DND-41 (cell line): ENCODE results near the gene EPHB4.
"Not testable (repeated sequence)": the region's sequence is repeated elsewhere in the genome, so short reads cannot be mapped to it uniquely, and the experiment has no call there.

Experiments used
- ATAC-seq: fragments of 200-7000 bp; cut with Tn5 transposase; 3 replicates; pipeline ENCODE4 v1.9.1; 2021; ENCODE audit warnings: low read depth; ENCODE audit not compliant: insufficient read depth
- DNase-seq: peaks from one replicate; pipeline ENCODE4 v3.0.0-alpha.2; 2020
- H2AFZ ChIP-seq: 2 replicates; pipeline ENCODE4 v1.6.0; 2012; ENCODE audit warnings: low read depth, low read length
- H3K27ac ChIP-seq: 2 replicates; pipeline ENCODE4 v1.5.1; 2012; ENCODE audit warnings: low read length, inconsistent platforms
- H3K27me3 ChIP-seq: fragments of 200-600 bp; sonication (generic); 2 replicates; pipeline ENCODE4 v1.6.0; 2012; ENCODE audit warnings: low read length, mild to moderate bottlenecking, inconsistent platforms; ENCODE audit not compliant: insufficient read depth, poor library complexity
- H3K36me3 ChIP-seq: 2 replicates; pipeline ENCODE4 v1.5.1; 2012; ENCODE audit warnings: low read length, inconsistent platforms; ENCODE audit not compliant: insufficient read depth
- H3K4me1 ChIP-seq: 2 replicates; pipeline ENCODE4 v1.5.1; 2012; ENCODE audit warnings: mild to moderate bottlenecking, low read length; ENCODE audit not compliant: insufficient read depth
- H3K4me2 ChIP-seq: 2 replicates; pipeline ENCODE4 v1.6.0; 2012; ENCODE audit warnings: mild to moderate bottlenecking, moderate library complexity, low read length, inconsistent platforms; ENCODE audit not compliant: insufficient read depth
- H3K4me3 ChIP-seq, 2 experiments: fragments of 200-600 bp in 1 of 2; shearing (Covaris generic) in 1 of 2; 2 replicates each; pipeline ENCODE4 v1.5.1; 2012 to 2016; ENCODE audit warnings: inconsistent platforms in 2 of 2, low read length in 2 of 2, mild to moderate bottlenecking in 2 of 2, low read depth in 1 of 2, moderate library complexity in 1 of 2
- H3K79me2 ChIP-seq: 2 replicates; pipeline ENCODE4 v1.6.0; 2012; ENCODE audit warnings: low read length, inconsistent platforms; ENCODE audit not compliant: insufficient read depth
- H3K9ac ChIP-seq: 2 replicates; pipeline ENCODE4 v1.6.0; 2012; ENCODE audit warnings: low read depth, mild to moderate bottlenecking, inconsistent platforms, low read length, moderate library complexity
- H3K9me3 ChIP-seq: 2 replicates; pipeline ENCODE4 v1.5.1; 2012; ENCODE audit warnings: low read length, moderate library complexity, mild to moderate bottlenecking, inconsistent platforms; ENCODE audit not compliant: insufficient read depth, severe bottlenecking
- H4K20me1 ChIP-seq: 2 replicates; pipeline ENCODE4 v1.6.0; 2012; ENCODE audit warnings: low read length; ENCODE audit not compliant: insufficient read depth
- EZH2 ChIP-seq: IDR thresholded peaks from 3 replicates; pipeline ENCODE4 v1.6.1; 2012; ENCODE audit warnings: borderline replicate concordance, low read depth, mild to moderate bottlenecking, moderate library complexity, low read length, inconsistent platforms; ENCODE audit not compliant: severe bottlenecking
- TF ChIP-seq, protein P1 (sequence below): IDR thresholded peaks from 2 replicates; pipeline ENCODE4 v1.5.1; 2012; ENCODE audit warnings: borderline replicate concordance, low read length, moderate library complexity, mild to moderate bottlenecking; ENCODE audit not compliant: poor library complexity, severe bottlenecking; ENCODE audit errors: extremely low read depth

The EPHB4 gene

DNA sequence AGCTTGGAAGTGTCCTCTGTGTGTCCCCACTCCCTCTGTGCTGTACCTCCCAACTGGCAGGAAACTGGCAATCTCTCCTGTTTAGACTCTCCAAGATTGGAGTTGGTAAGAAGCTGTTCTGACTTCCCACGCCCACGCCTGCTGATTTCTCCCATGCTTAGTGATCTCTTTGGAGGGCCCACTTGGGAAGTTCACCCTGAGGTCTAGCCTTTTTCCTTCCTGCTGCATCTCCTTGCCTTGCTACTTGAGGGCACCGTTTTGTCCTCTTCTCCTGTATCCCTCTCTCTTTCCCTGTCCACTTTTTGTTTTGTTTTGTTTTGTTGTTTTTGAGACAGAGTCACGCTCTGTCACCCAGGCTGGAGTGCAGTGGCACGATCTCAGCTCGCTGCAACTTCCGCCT, 58.5 kb downstream of the EPHB4 start:
- no peaks in the 10 kb centered on the region for H4K20me1 ChIP-seq
- no peak for TF ChIP-seq EZH2
- TF ChIP-seq, protein P1, sequence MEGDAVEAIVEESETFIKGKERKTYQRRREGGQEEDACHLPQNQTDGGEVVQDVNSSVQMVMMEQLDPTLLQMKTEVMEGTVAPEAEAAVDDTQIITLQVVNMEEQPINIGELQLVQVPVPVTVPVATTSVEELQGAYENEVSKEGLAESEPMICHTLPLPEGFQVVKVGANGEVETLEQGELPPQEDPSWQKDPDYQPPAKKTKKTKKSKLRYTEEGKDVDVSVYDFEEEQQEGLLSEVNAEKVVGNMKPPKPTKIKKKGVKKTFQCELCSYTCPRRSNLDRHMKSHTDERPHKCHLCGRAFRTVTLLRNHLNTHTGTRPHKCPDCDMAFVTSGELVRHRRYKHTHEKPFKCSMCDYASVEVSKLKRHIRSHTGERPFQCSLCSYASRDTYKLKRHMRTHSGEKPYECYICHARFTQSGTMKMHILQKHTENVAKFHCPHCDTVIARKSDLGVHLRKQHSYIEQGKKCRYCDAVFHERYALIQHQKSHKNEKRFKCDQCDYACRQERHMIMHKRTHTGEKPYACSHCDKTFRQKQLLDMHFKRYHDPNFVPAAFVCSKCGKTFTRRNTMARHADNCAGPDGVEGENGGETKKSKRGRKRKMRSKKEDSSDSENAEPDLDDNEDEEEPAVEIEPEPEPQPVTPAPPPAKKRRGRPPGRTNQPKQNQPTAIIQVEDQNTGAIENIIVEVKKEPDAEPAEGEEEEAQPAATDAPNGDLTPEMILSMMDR, result no peak
- no peaks in the 10 kb centered on the region for H3K79me2 ChIP-seq
- H3K36me3 ChIP-seq, result no peaks in the 10 kb centered on the region
- no peak overlapping the region for H3K9ac ChIP-seq
- no peaks in the 10 kb centered on the region for H3K4me1 ChIP-seq
- H2AFZ ChIP-seq, result no peak overlapping the region
- ATAC-seq, result no peak
- no peaks in the 10 kb centered on the region for H3K9me3 ChIP-seq
- no peak overlapping the region for H3K4me2 ChIP-seq
- no peak for DNase-seq
- H3K27me3 ChIP-seq, result no peaks in the 10 kb centered on the region
- H3K27ac ChIP-seq, result no peak overlapping the region
- no peak overlapping the region for H3K4me3 ChIP-seq

DNA sequence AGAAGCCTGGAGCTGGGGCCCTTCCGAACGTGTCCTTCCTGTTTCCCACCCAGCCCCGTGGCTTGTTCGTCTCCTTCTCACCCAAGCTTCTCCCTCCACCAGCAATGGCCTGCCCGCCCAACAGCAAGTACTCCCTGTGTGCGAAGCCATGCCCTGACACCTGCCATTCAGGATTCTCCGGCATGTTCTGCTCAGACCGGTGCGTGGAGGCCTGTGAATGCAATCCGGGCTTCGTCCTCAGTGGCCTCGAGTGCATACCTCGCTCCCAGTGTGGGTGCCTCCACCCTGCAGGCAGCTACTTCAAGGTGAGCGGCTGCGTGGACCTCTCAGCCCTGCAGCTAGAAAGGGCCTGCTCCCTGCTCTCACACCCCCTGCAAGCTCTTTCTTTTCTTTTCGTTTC, 62.1 kb downstream of the EPHB4 start:
- H3K36me3 ChIP-seq, result no peaks in the 10 kb centered on the region
- H2AFZ ChIP-seq, result no peak overlapping the region
- DNase-seq (no peak), ATAC-seq (no peak)
- H3K27ac ChIP-seq, result no peak overlapping the region
- no peaks in the 10 kb centered on the region for H3K9me3 ChIP-seq
- TF ChIP-seq, protein P1, result no peak
- TF ChIP-seq EZH2, result no peak
- no peaks in the 10 kb centered on the region for H3K4me1 ChIP-seq
- no peak overlapping the region for H3K4me3 ChIP-seq
- H3K9ac ChIP-seq, result no peak overlapping the region
- H4K20me1 ChIP-seq, result no peaks in the 10 kb centered on the region
- peaks cover 3% of the 10 kb centered on the region for H3K27me3 ChIP-seq
- no peak overlapping the region for H3K4me2 ChIP-seq
- H3K79me2 ChIP-seq, result no peaks in the 10 kb centered on the region

DNA sequence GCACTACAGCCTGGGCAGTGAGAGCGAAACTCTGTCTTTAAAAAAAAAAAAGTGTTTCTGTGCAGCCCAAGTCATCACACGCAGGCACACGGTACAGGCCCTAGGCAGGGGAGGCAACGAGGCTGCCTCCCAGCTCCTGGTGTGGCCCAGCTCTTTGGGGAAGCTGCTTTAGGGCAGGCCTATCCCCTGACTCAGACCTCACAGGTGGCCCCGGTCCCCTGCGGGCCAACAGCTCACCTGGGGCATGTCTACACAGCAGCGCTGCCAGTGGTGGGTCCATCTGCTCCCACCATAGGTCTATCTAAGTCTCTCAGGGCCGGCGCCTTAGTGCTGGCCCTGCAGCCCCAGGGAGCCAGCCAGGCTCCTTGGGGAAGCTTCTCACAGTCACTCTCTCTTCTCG, 62.5 kb downstream of the EPHB4 start:
- H2AFZ ChIP-seq, result no peak overlapping the region
- H3K79me2 ChIP-seq, result no peaks in the 10 kb centered on the region
- peaks cover 3% of the 10 kb centered on the region for H3K27me3 ChIP-seq
- DNase-seq (no peak), ATAC-seq (no peak; the same call in 2 of the 3 replicates)
- no peak overlapping the region for H3K9ac ChIP-seq
- no peaks in the 10 kb centered on the region for H3K9me3 ChIP-seq
- no peaks in the 10 kb centered on the region for H3K4me1 ChIP-seq
- no peak overlapping the region for H3K27ac ChIP-seq
- H3K4me3 ChIP-seq, result no peak overlapping the region
- H3K4me2 ChIP-seq, result no peak overlapping the region
- TF ChIP-seq, protein P1, result no peak
- no peak for TF ChIP-seq EZH2
- H4K20me1 ChIP-seq, result no peaks in the 10 kb centered on the region
- H3K36me3 ChIP-seq, result no peaks in the 10 kb centered on the region

DNA sequence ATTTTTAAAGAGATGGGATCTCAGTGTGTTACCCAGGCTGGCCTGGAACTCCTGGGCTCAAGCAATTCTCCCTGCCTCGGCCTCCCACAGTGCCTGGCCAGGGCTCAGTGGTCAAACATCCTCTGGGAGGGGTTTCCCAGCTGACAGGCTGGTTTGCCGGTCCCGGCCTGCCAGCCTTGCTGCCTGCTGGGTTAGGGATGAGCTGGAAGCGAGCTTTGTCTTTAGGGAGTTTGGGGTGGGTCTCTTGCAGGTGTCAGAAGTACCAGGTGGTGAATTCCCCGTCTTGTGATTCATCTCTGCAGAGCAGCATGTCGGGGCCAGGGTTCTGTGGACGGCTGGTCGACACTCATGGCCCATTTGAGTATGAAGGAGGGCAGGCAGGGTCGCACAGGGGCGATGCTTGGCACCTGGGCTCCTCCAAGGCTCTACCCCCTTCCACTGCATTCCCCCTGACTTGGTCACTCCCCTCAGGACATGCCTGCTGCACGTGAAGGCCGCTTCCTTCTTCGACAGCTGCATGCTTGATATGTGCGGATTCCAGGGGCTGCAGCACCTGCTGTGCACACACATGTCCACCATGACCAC, 63.7 kb downstream of the EPHB4 start:
- no peak for TF ChIP-seq EZH2
- TF ChIP-seq, protein P1, result no peak
- Histone ChIP-seq H2AFZ (no peak overlapping the region), H3K79me2 (no peaks in the 10 kb centered on the region), H3K4me2 (no peak overlapping the region), H3K9ac (no peak overlapping the region), H3K36me3 (no peaks in the 10 kb centered on the region), H3K4me3 (no peak overlapping the region), H3K27ac (no peak overlapping the region), H3K9me3 (no peaks in the 10 kb centered on the region), H3K4me1 (no peaks in the 10 kb centered on the region), H3K27me3 (peaks cover 3% of the 10 kb centered on the region), H4K20me1 (no peaks in the 10 kb centered on the region)
- DNase-seq (no peak), ATAC-seq (no peak)

DNA sequence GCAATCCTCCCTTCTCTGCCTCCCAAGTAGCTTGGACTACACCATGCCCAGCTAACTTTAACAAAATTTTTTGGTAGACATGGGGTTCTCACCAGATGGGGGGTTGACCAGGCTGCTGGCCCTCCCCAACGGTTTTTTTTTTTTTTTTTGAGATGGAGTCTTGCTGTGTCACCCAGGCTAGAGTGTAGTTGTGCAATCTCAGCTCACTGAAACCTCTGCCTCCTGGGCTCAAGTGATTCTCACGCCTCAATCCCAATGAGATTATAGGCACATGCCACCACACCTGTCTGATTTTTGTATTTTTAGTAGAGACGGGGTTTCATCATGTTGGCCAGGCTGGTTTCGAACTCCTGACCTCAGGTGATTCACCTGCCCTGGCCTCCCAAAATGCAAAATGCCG, 64.5 kb downstream of the EPHB4 start:
- not testable (repeated sequence) for H3K9me3 ChIP-seq, DNase-seq, H3K4me2 ChIP-seq, H3K36me3 ChIP-seq, H3K4me3 ChIP-seq, H3K9ac ChIP-seq, H3K79me2 ChIP-seq, H3K27ac ChIP-seq, ATAC-seq, H2AFZ ChIP-seq, H4K20me1 ChIP-seq, H3K27me3 ChIP-seq, H3K4me1 ChIP-seq
